HG03045 (cell line): ENCODE measurements around the gene TOM1L2.
"Not testable (repeated sequence)": the region's sequence is repeated elsewhere in the genome, so short reads cannot be mapped to it uniquely, and the experiment has no call there.

Source experiments
- ATAC-seq: cut with Tn5 transposase; IDR thresholded peaks from one replicate; pipeline ENCODE4 v1.9.1; 2021; ENCODE audit warnings: mild to moderate bottlenecking, moderate library complexity; ENCODE audit not compliant: unreplicated experiment

Gene TOM1L2

DNA sequence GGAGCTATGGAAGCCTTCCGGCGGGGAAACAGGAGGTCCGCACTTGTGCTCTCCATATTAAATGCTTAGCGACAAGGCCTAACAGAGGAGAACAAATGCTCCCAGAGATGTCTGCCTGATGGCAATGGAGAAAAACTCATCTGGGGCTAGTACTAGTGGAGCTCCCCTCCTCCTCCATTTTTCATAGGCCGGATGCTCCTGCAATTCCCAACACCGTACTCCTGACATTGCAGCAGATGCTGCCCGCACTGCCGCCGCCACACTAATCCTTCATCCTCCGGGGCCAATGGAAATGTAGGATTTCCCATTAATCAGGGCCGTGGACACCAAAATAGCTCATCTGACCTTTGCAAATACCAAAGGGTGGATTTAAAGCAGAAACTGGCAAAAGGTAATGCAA lies 27.5 kb downstream of the TOM1L2 start:
- ATAC-seq: no peak

DNA sequence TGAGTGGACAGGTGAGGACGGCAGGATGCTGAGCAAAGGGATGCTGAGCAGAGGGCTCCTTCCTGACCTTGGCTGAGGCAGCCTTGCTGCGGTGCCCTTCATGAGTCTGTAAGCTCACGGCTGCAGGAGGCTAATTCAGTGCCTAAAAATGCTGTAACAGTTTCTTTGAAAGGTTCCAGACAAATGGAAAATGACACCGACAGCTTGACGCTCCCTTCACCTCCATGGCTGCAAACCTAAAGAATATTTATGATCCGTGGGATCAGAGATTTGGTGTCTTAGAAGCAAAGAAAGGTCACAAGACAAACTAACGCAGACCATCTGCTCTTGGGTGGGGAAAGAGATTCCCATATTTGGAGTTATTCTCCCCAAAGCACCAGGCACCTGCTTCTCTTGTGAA lies 28.0 kb downstream of the TOM1L2 start:
- ATAC-seq: no peak

DNA sequence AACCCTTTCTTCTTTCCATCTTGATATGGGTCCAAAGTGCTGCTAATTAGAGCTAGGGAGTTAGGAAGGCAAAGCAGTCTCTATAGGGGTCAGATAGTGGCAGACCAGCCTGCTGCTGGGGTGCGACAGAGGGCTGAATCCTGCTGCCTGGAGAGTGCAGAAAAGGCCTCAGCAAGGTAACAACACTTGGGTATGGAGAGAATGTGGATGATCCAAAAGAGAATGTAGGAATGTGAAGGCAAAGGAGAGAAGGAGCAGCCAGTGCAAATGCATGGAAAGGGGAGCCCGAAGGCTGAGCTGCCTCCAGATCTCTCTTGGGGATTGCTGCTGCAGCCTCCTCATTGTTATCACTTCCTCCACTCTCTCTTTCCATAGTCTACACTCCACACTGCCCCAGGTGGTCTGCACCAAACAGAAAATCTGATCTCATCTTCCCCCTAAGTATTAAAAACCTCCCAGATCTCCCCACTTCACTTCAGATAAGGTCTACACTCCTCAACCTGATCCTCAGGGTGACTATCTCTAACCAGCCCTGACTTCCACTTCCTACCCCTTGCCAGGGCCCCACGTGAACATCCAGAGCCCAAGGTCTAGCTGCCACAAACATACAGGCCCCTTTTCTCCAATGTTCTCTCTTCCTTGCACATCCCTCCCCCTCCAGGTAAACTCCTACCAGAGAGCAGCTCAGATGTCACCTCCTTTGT lies 28.8 kb downstream of the TOM1L2 start:
- no peak for ATAC-seq

- ATAC-seq: no peak
Observed at GRCh38 chr17:17942846-17943245, 29.4 kb downstream of the TOM1L2 start.

- ATAC-seq: no peak
Observed at GRCh38 chr17:17941015-17941414, 31.2 kb downstream of the TOM1L2 start.

DNA sequence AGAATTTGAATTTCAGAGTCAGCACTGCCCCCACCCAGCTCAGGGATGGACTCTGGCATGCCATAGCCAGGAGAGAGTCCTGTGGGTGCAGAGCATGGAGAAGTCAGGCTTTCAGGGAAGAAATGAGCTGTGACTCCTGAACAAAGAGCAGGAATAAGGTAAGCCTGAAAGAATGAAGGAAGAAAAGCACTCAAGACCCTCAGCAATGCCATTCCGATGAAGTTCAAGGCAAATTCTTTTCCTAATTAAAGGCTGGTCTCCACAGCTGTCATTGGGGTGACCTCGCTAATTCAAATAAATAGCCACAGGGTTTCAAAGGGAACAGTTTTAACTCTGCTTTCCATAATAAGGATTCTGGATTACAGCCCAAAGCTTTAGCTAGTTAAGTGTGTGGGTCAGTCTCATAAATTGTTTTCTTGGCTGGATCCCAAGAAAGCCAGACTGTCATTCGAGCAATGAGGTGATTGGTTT lies 31.7 kb downstream of the TOM1L2 start:
- no peak for ATAC-seq

DNA sequence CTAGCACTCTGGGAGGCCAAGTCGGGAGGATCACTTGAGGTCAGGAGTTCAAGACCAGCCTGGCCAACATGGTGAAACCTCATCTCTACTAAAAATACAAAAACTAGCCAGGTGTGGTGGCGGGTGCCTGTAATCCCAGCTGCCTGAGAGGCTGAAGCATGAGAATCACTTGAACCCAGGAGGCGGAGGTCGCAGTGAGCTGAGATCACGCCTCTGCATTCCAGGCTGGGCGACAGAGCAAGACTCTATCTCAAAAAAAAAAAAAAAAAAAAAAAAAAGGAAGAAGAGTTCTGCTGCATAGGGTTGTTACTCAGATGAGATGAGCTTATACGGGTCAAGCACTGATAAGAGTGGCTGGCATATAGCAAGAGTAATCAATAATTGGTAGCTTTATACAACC lies 32.3 kb downstream of the TOM1L2 start:
- not testable (repeated sequence) for ATAC-seq

DNA sequence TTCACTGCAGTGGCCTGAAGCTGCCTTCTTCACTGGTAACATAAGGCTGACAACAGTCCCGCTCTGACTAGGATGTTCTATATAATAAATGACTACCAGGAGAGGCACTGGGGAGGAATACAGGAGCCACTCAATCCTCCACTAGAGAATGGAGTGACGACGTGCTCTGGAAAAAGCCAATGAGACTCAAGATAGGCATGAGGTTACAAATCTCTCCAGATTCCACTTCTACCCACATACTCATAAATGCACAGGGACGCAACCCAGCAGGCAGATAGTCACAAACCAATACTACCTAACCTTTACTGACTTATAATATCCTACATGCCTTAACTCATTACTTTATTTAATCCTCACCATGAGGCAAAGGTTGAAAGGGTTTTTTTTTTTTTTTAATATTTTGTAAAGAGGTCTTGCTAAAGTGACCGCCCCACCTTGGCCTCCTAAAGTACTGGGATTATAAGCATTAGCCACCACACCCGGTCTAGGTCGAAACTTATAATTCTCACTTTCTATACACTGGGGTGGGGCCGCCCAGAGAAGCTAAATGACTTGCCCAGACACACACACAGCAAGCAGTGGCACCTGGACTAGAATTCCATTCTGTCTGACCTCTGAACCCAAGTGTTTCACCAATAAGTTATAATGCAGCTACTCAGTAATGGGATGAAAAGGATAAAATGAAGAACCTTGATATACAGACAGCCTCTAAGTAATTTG lies 33.7 kb downstream of the TOM1L2 start:
- no peak for ATAC-seq

DNA sequence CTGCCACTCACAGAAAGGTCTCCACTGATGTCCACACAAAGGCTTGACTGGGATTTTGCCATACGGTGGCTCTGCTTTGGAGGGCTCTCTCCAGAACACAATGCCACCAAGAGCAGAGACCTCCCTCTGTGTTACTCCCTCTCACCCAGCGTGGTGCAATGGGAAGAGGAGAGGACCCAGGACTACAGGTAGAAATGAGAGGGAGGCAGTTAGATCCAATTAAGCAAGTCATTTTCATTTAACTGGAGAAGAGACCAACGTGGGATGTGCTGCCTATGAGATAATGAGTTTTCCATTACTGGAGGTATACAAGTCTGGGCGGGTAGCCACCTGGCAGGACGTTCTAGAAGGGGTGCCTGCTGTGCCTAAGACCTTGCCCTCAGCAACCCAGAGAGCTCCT lies 34.2 kb downstream of the TOM1L2 start:
- no peak for ATAC-seq

DNA sequence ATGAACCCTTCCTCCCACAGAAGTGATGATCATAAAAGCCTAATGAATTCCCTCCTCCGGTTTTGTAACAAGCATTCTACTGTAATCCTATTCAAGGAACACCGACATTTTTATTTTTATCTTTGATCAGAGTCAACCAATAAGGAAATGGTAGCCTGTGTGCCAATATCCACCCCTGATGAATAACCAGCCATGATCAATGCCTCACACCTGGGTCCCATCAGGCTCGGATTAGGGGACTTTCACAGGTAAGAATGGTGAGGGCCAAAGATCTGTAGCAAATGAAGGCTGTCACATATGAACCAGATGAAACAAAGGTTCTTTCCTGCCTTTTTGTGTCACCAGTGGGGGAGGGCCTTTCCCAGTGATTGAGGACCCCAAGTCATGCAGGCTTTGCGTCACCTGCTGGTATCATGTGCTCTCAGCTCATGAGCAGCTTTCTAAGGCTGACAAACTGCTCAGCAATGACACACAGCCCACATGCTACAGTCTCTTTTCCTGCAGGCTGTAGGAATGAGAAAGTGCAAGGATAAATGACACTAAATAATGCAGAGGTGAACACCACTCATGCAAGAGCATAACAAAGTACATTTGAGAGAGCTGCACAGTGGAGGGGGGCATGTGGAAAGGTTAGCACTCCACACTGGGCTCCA lies 34.9 kb downstream of the TOM1L2 start:
- no peak for ATAC-seq

DNA sequence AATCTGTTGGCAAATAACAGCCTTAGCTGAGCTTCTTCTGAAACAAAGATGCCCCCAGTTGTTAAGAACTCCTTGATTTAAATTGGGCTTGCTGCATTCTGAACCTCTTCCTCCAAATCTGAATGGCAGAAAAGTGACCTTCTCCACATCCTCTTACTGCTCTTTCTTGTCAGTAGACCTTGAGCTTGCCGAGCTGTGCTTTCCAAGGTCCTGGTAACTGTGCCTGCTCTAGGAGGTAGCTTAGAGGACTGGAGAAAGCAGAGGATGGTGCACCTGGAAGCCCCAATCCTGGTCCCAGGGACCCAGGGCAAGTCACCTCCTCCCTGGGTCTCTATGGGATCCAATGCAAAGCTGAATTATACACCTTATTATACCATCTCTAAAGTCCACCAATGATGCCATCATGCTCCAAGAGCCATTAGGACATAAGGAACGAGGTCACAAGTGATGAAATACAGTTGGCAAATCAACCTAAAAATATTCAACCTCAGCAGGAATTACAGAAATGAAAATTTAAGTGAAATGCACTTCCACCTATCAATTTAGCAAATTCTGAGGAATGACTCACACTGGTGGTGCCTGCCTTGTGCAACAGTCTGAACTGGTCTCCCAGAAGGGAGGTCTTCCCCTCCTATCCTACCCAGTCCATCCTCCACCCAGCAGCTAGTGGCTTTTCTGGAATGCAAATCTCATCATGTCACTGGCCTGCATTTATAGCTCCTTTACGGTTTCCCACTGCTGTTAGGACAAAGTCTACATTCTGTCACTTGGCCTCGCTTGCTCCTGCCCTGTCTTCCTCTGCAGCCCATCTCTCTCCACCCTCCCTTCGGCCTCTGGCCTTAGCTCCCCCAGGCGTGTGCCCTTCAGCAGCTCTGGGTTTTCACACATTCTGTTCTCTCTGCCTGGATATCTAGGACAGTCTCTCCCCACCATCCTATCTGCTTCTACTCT lies 36.6 kb downstream of the TOM1L2 start:
- no peak for ATAC-seq

DNA sequence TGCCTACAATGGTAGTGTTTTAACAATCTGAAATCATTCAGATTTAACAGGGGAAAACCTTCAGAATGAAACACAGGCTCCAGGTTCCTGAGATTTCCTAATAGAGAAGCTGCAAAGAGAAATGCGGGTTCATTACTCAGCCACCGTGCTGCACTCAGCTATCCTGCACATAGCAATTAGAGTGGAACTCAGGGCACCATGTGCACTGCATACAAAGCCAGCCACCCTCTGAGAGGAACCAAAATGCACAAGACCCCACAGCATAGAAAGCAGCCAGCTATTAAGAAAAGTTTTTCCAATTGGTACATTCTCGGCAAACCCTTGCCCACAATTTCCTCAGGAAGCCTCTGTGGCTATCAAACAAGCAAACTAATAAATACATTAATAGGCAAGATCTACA lies 37.4 kb downstream of the TOM1L2 start:
- ATAC-seq: no peak

DNA sequence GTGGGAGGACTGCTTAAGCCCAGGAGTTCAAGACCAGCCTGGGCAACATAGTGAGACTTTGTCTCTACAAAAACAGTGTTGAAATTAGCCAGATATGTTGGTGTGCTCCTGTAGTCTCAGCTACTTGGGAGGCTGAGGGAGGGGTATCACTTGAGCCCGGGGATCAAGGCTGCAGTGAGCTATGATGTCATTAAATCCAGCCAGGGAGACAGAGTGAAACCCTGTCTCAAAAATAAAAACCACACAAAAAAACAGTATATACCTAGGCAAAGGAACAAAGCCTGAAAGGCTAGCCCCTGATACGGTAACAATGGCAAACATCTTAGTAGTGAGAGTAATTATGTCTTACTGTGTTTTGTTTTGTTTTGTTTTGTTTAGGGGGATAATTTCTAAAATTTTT lies 38.0 kb downstream of the TOM1L2 start:
- no peak for ATAC-seq

GRCh38 chr17:17933775-17934174 lies 38.4 kb downstream of the TOM1L2 start:
- no peak for ATAC-seq

- ATAC-seq: no peak
Observed at GRCh38 chr17:17931159-17931558, 41.0 kb downstream of the TOM1L2 start.

- ATAC-seq: no peak
Observed at GRCh38 chr17:17930674-17931073, 41.5 kb downstream of the TOM1L2 start.

DNA sequence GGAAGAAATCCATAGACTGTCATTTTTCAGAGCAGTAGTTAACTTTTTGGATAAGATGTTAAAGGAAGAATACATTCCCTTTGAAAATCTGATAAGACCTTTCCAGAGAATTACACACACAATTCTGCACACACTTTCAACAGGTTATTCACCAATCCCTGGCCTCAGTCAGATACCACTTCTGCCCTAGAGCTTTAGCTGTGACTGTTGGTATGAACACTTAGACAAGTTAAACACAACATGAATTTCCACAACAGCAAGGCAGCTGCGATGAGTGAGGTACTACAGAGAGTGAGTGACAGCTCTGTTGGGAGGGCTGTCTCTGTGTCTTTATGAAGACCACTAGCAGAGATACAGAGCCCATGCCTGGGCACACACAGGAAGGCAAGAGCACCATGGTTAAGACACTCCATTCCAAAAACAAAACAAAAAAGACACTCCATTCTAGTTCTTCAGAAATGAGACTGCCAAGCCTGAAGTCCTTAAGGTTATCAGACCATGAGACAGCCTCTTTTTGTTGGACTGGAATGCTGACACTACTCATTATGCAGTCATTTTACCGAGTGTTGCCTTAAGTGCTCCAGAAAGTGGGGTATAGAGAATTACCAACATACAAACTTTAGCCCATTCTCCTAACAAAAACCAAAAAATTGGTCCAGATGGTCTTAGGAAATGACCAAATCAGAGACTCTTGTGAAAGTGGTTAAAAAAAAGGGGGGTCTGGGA lies 42.4 kb downstream of the TOM1L2 start:
- no peak for ATAC-seq

GRCh38 chr17:17928398-17929287 lies 43.6 kb downstream of the TOM1L2 start:
- ATAC-seq: no peak

DNA sequence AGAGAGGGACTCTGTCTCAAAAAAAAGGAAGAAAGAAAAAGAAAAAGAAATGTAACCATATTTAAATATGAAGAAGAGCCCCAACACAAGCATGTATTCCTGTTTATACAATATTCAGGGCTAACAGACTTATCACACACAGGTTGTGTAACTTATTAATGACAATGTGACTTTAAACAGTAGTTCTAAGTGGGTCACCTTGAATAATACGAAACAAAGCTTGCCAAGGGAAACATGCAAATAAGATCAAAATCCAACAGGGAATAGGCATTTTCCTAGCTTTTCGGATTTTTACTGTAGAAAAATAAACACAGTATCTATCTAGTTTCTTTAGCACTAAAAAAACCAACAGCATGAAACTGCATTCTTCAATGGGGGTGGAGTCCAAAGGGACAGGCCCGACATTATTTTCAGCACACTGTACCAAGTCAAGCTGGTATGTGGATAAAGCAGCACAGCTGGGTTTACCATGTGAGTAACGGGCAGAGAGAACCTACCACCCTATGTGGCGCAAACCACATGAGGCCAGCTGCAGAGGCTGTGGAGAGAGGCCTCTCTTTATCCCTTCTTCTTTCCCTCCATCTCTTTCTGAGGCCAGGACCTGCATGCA lies 45.3 kb downstream of the TOM1L2 start:
- ATAC-seq: no peak
